ENCODE data around the gene CYB561D1.
A peak's percentile ranks its signal among the peaks of the same experiment; 100 is the strongest.

The CYB561D1 gene

GRCh38 chr1:109500941-109501381, 7.1 kb downstream of the CYB561D1 start:
- DNase-seq (ENCODE audit: low read depth in 3 of 3), result no peak

GRCh38 chr1:109501644-109502363, 7.9 kb downstream of the CYB561D1 start:
- DNase-seq (ENCODE audit: low read depth in 3 of 3), result no peak

- DNase-seq (ENCODE audit: low read depth in 3 of 3), result peak in 1 of 3 experiments; percentile 18
Observed at GRCh38 chr1:109502364-109502851, 8.5 kb downstream of the CYB561D1 start.

- DNase-seq (ENCODE audit: low read depth in 3 of 3), result no peak
Observed at GRCh38 chr1:109503935-109504334, 10.0 kb downstream of the CYB561D1 start.

- DNase-seq (ENCODE audit: low read depth in 3 of 3), result no peak
Observed at GRCh38 chr1:109504974-109505373, 11.1 kb downstream of the CYB561D1 start.

- no peak for DNase-seq (ENCODE audit: low read depth in 3 of 3)
Observed at GRCh38 chr1:109508001-109508872, 14.3 kb downstream of the CYB561D1 start.

- DNase-seq (ENCODE audit: low read depth in 3 of 3), result no peak
Observed at GRCh38 chr1:109508873-109509175, 14.9 kb downstream of the CYB561D1 start.

- peak; percentile 44 to 60 (median 44) for DNase-seq (ENCODE audit: low read depth in 3 of 3)
Observed at GRCh38 chr1:109509176-109510134, 15.6 kb downstream of the CYB561D1 start, which contains the start of gene AMIGO1. Gene AMIGO1 (minus strand): TSS chr1:109509727. CDS start chr1:109508912, 815 bp downstream.

- DNase-seq (ENCODE audit: low read depth in 3 of 3), result no peak
Observed at GRCh38 chr1:109513110-109513710, 19.3 kb downstream of the CYB561D1 start.

- DNase-seq (ENCODE audit: low read depth in 3 of 3), result no peak
Observed at GRCh38 chr1:109514846-109515245, 21.0 kb downstream of the CYB561D1 start.

GRCh38 chr1:109516872-109517271, 23.0 kb downstream of the CYB561D1 start:
- DNase-seq (ENCODE audit: low read depth in 3 of 3), result no peak

GRCh38 chr1:109517337-109517736, 23.4 kb downstream of the CYB561D1 start:
- no peak for DNase-seq (ENCODE audit: low read depth in 3 of 3)

GRCh38 chr1:109521002-109521951, 27.4 kb downstream of the CYB561D1 start:
- no peak for DNase-seq (ENCODE audit: low read depth in 3 of 3)

GRCh38 chr1:109522026-109522425, 28.1 kb downstream of the CYB561D1 start:
- DNase-seq (ENCODE audit: low read depth in 3 of 3), result no peak

- DNase-seq (ENCODE audit: low read depth in 3 of 3), result no peak
Observed at GRCh38 chr1:109523706-109524105, 29.8 kb downstream of the CYB561D1 start.

- no peak for DNase-seq (ENCODE audit: low read depth in 3 of 3)
Observed at GRCh38 chr1:109527098-109527811, 33.4 kb downstream of the CYB561D1 start.

GRCh38 chr1:109527846-109528695, 34.2 kb downstream of the CYB561D1 start:
- DNase-seq (ENCODE audit: low read depth in 3 of 3), result no peak

GRCh38 chr1:109528712-109529111, 34.8 kb downstream of the CYB561D1 start:
- no peak for DNase-seq (ENCODE audit: low read depth in 3 of 3)
